ENCODE results near the gene TMEM135.

The TMEM135 gene

GRCh38 chr11:87286338-87286737 lies 248.6 kb downstream of the TMEM135 start:
- DNase-seq (ENCODE audit: low read depth, low spot score) = no peak
- H3K27ac ChIP-seq = no peak overlapping the region

GRCh38 chr11:87290304-87290922 lies 252.7 kb downstream of the TMEM135 start:
- DNase-seq (ENCODE audit: low read depth, low spot score) = no peak
- no peak overlapping the region for H3K27ac ChIP-seq

GRCh38 chr11:87292598-87292997 lies 254.9 kb downstream of the TMEM135 start:
- no peak for DNase-seq (ENCODE audit: low read depth, low spot score)
- H3K27ac ChIP-seq = no peak overlapping the region

GRCh38 chr11:87295237-87295636 lies 257.5 kb downstream of the TMEM135 start:
- no peak overlapping the region for H3K27ac ChIP-seq
- DNase-seq (ENCODE audit: low read depth, low spot score) = no peak

GRCh38 chr11:87296627-87297026 lies 258.9 kb downstream of the TMEM135 start:
- no peak overlapping the region for H3K27ac ChIP-seq
- DNase-seq (ENCODE audit: low read depth, low spot score) = no peak

GRCh38 chr11:87298155-87298554 lies 260.4 kb downstream of the TMEM135 start:
- no peak for DNase-seq (ENCODE audit: low read depth, low spot score)
- no peak overlapping the region for H3K27ac ChIP-seq

GRCh38 chr11:87299041-87299481 lies 261.3 kb downstream of the TMEM135 start:
- no peak for DNase-seq (ENCODE audit: low read depth, low spot score)

GRCh38 chr11:87300640-87301380 lies 263.1 kb downstream of the TMEM135 start:
- no peak overlapping the region for H3K27ac ChIP-seq
- DNase-seq (ENCODE audit: low read depth, low spot score) = no peak

More at GRCh38 chr11:87299041-87299481, 261.3 kb downstream of the TMEM135 start:
- no peak overlapping the region for H3K27ac ChIP-seq

- no peak for DNase-seq (ENCODE audit: low read depth, low spot score)
- no peak overlapping the region for H3K27ac ChIP-seq
Measured at GRCh38 chr11:87301785-87302540, 264.2 kb downstream of the TMEM135 start.

- DNase-seq (ENCODE audit: low read depth, low spot score) = no peak
- no peak overlapping the region for H3K27ac ChIP-seq
Measured at GRCh38 chr11:87304412-87304811, 266.7 kb downstream of the TMEM135 start.

- no peak for DNase-seq (ENCODE audit: low read depth, low spot score)
- H3K27ac ChIP-seq = no peak overlapping the region
Measured at GRCh38 chr11:87306262-87306851, 268.6 kb downstream of the TMEM135 start.

- no peak overlapping the region for H3K27ac ChIP-seq
- DNase-seq (ENCODE audit: low read depth, low spot score) = no peak
Measured at GRCh38 chr11:87307101-87307500, 269.4 kb downstream of the TMEM135 start.

GRCh38 chr11:87315229-87315628 lies 277.5 kb downstream of the TMEM135 start:
- H3K27ac ChIP-seq = no peak overlapping the region
- DNase-seq (ENCODE audit: low read depth, low spot score) = no peak

GRCh38 chr11:87316491-87316890 lies 278.8 kb downstream of the TMEM135 start:
- no peak overlapping the region for H3K27ac ChIP-seq
- DNase-seq (ENCODE audit: low read depth, low spot score) = no peak

- no peak for DNase-seq (ENCODE audit: low read depth, low spot score)
- H3K27ac ChIP-seq = no peak overlapping the region
Measured at GRCh38 chr11:87317441-87317840, 279.7 kb downstream of the TMEM135 start.

GRCh38 chr11:87320123-87320522 lies 282.4 kb downstream of the TMEM135 start:
- no peak overlapping the region for H3K27ac ChIP-seq
- DNase-seq (ENCODE audit: low read depth, low spot score) = no peak

GRCh38 chr11:87322568-87322967 lies 284.8 kb downstream of the TMEM135 start:
- DNase-seq (ENCODE audit: low read depth, low spot score) = no peak
- H3K27ac ChIP-seq = no peak overlapping the region

GRCh38 chr11:87323899-87324298 lies 286.2 kb downstream of the TMEM135 start:
- no peak overlapping the region for H3K27ac ChIP-seq
- DNase-seq (ENCODE audit: low read depth, low spot score) = no peak

- H3K27ac ChIP-seq = no peak overlapping the region
- DNase-seq (ENCODE audit: low read depth, low spot score) = no peak
Measured at GRCh38 chr11:87324817-87325489, 287.2 kb downstream of the TMEM135 start.

GRCh38 chr11:87325490-87325872 lies 287.7 kb downstream of the TMEM135 start:
- no peak overlapping the region for H3K27ac ChIP-seq
- DNase-seq (ENCODE audit: low read depth, low spot score) = no peak

All from epithelial cell of prostate (primary cell).